Liver (tissue), 9 donors: ENCODE measurements around the gene PLPP3. TPM values are rescaled to one million over a fixed set of nuclear protein-coding genes. Genes with fewer than 3 reads are reported as not detected.

Source experiments
- DNase-seq: peaks from one replicate; pipeline ENCODE4 v3.0.0-alpha.2; 2017; ENCODE audit warnings: low spot score
- H3K27ac ChIP-seq, 2 donors: one replicate each; pipeline ENCODE4 v1.7.0; 2013; ENCODE audit warnings: inconsistent platforms in 2 of 2, low read length in 2 of 2, control low read depth in 1 of 2, low read depth in 1 of 2, mild to moderate bottlenecking in 1 of 2
- H3K27me3 ChIP-seq, 4 donors: one replicate each; pipeline versions ENCODE4 v1.6.1 to v1.7.0; 2013; ENCODE audit warnings: low read length in 3 of 4, inconsistent platforms in 1 of 4, mild to moderate bottlenecking in 1 of 4, moderate library complexity in 1 of 4; ENCODE audit not compliant: control insufficient read depth in 4 of 4, insufficient read depth in 4 of 4
- H3K36me3 ChIP-seq, 4 donors: one replicate each; pipeline versions ENCODE4 v1.6.1 to v1.7.0; 2013; ENCODE audit warnings: low read length in 3 of 4, mild to moderate bottlenecking in 3 of 4, low read depth in 1 of 4, moderate library complexity in 1 of 4; ENCODE audit not compliant: control insufficient read depth in 4 of 4, insufficient read depth in 3 of 4
- H3K4me1 ChIP-seq, 4 donors: one replicate each; pipeline versions ENCODE4 v1.6.1 to v1.7.0; 2013; ENCODE audit warnings: low read length in 3 of 4, mild to moderate bottlenecking in 3 of 4, moderate library complexity in 1 of 4; ENCODE audit not compliant: control insufficient read depth in 4 of 4, insufficient read depth in 4 of 4
- H3K4me3 ChIP-seq, 3 donors: one replicate each; pipeline versions ENCODE4 v1.6.1 to v1.7.0; 2013; ENCODE audit warnings: low read length in 3 of 3, control low read depth in 1 of 3, low read depth in 1 of 3, mild to moderate bottlenecking in 1 of 3
- H3K9ac ChIP-seq, 2 donors: one replicate each; pipeline ENCODE4 v1.7.0; 2013; ENCODE audit warnings: low read length in 2 of 2, mild to moderate bottlenecking in 2 of 2, moderate library complexity in 2 of 2, control low read depth in 1 of 2, low read depth in 1 of 2
- H3K9me3 ChIP-seq, 4 donors: one replicate each; pipeline versions ENCODE4 v1.6.1 to v1.7.0; 2013; ENCODE audit warnings: low read length in 3 of 4; ENCODE audit not compliant: control insufficient read depth in 4 of 4
- ATF3 ChIP-seq: IDR thresholded peaks from 2 replicates; pipeline ENCODE4 v1.6.1; 2016; ENCODE audit warnings: antibody characterized with exemption
- CTCF ChIP-seq: fragments of 150-350 bp; IDR thresholded peaks from 2 replicates; pipeline ENCODE4 v1.5.1; 2017; ENCODE audit warnings: improper control_type of control experiment, low read depth, low read length; ENCODE audit not compliant: missing input control
- EGR1 ChIP-seq, 2 donors: IDR thresholded peaks; 2 replicates each; pipeline ENCODE4 v1.6.1; 2016 to 2018; ENCODE audit warnings: antibody characterized with exemption in 2 of 2, low read depth in 2 of 2
- FOXA1 ChIP-seq: IDR thresholded peaks from 2 replicates; pipeline ENCODE4 v1.6.1; 2016; ENCODE audit warnings: antibody characterized with exemption
- GABPA ChIP-seq, 2 donors: IDR thresholded peaks in 1 of 2; conservative IDR thresholded peaks in 1 of 2; 2 replicates each; pipeline ENCODE4 v1.6.1; 2016; ENCODE audit warnings: antibody characterized with exemption in 2 of 2, mild to moderate bottlenecking in 1 of 2, moderate library complexity in 1 of 2
- HNF4A ChIP-seq, 2 donors: conservative IDR thresholded peaks; 2 replicates each; pipeline ENCODE4 v1.6.1; 2016; ENCODE audit warnings: antibody characterized with exemption in 2 of 2, mild to moderate bottlenecking in 2 of 2
- HNF4G ChIP-seq: IDR thresholded peaks from 2 replicates; pipeline ENCODE4 v1.6.1; 2016; ENCODE audit warnings: antibody characterized with exemption
- NR2F2 ChIP-seq: IDR thresholded peaks from 2 replicates; pipeline ENCODE4 v1.6.1; 2016; ENCODE audit warnings: antibody characterized with exemption
- RAD21 ChIP-seq, 2 donors: IDR thresholded peaks; 2 replicates each; pipeline ENCODE4 v1.6.1; 2016; ENCODE audit warnings: antibody characterized with exemption in 2 of 2, mild to moderate bottlenecking in 2 of 2
- REST ChIP-seq: IDR thresholded peaks from 2 replicates; pipeline ENCODE4 v1.6.1; 2016; ENCODE audit warnings: antibody characterized with exemption, mild to moderate bottlenecking
- SP1 ChIP-seq: IDR thresholded peaks from 2 replicates; pipeline ENCODE4 v1.6.1; 2018; ENCODE audit warnings: antibody characterized with exemption, mild to moderate bottlenecking
- TAF1 ChIP-seq: conservative IDR thresholded peaks from 2 replicates; pipeline ENCODE4 v1.6.1; 2016; ENCODE audit warnings: antibody characterized with exemption, mild to moderate bottlenecking
- ZBTB33 ChIP-seq: IDR thresholded peaks from 2 replicates; pipeline ENCODE4 v1.6.1; 2016; ENCODE audit warnings: antibody characterized with exemption
- WGBS: extraction: QIAGEN DNeasy Blood & Tissue Kit; methylation state at CpG from one replicate; pipeline ENCODE4 v1.1.7; 2013; 5-methylcytosine and 5-hydroxymethylcytosine counted together
- polyA plus RNA-seq, 2 donors: library from polyadenylated mRNA; stranded (reverse) in 1 of 2; unstranded in 1 of 2; fragments of 200-250 nt in 1 of 2; fragments of >200 nt in 1 of 2; fragmentation: Nextera tagmentation in 1 of 2; extraction: Ambion mirVana in 1 of 2; gene quantifications; one replicate each; pipeline versions ENCODE4 v1.2.1 to v1.2.3, GENCODE V29; 2013 to 2015
- total RNA-seq, 2 donors: library from RNA; depleted of rRNA; stranded (reverse); fragments of >200 nt; gene quantifications; one replicate each; pipeline ENCODE4 v1.2.3, GENCODE V29; 2014
- donor health status: healthy.
- donor health status: healthy.
- donor health status: healthy.
- donor health status: healthy.
- donor health status: healthy.

Gene PLPP3
- total and polyA plus RNA-seq, 4 donors = 46.1 to 91.2 (median 67.6) TPM

- Histone ChIP-seq H3K4me3 (no peak overlapping the region), H3K9me3 (no peaks in the 10 kb centered on the region), H3K27me3 (no peaks in the 10 kb centered on the region), H3K36me3 (no peaks in the 10 kb centered on the region), H3K9ac (no peak overlapping the region), H3K27ac (no peak overlapping the region), H3K4me1 (peaks cover 0 to 19% (median 8%) of the 10 kb centered on the region in 4 donors)
- TF ChIP-seq ZBTB33 (no peak), HNF4A (conservative IDR thresholded peaks at IDR 0.05) (no peak), NR2F2 (no peak), SP1 (no peak), FOXA1 (no peak), GABPA (IDR thresholded peaks at IDR 0.05 in 1 of 2, conservative IDR thresholded peaks at IDR 0.05 in 1 of 2) (no peak), HNF4G (no peak), RAD21 (IDR thresholded peaks at IDR 0.05) (no peak), CTCF (no peak), ATF3 (no peak), REST (no peak), EGR1 (IDR thresholded peaks at IDR 0.05; ENCODE audit: low read depth in 2 of 2) (no peak)
- 95% methylated on average over 10 of the region's 10 CpGs for WGBS
- no peak for DNase-seq
These were observed 1.4 kb upstream of the PLPP3 start for GRCh38 chr1:56580771-56581170.

GRCh38 chr1:56578138-56578962 is 1.0 kb downstream of the PLPP3 start:
- Histone ChIP-seq H3K4me3 (peak overlapping the region; percentile 90 to 97 (median 95)), H3K27ac (peak overlapping the region; percentile 99), H3K36me3 (no peaks in the 10 kb centered on the region), H3K27me3 (no peaks in the 10 kb centered on the region), H3K4me1 (peaks cover 0 to 26% (median 16%) of the 10 kb centered on the region in 4 donors), H3K9ac (peak overlapping the region; percentile 94 to 99), H3K9me3 (no peaks in the 10 kb centered on the region)
- TF ChIP-seq HNF4G (no peak), REST (peak; percentile 83), RAD21 (IDR thresholded peaks at IDR 0.05) (peak; percentile 17 to 55), TAF1 (no peak)
- DNase-seq = peak; percentile 46
- WGBS = under 1% methylated on average over 64 of the region's 64 CpGs
